HUES6 (cell line): ENCODE data around the gene DLK1.

Experiments used
- H3K27ac ChIP-seq: 2 replicates; pipeline ENCODE4 v1.7.0; 2013; ENCODE audit warnings: low read depth, mild to moderate bottlenecking, low read length, inconsistent platforms
- H3K27me3 ChIP-seq: 2 replicates; pipeline ENCODE4 v1.6.1; 2013; ENCODE audit warnings: low read length; ENCODE audit not compliant: control insufficient read depth, insufficient read depth
- H3K36me3 ChIP-seq: 2 replicates; pipeline ENCODE4 v1.6.1; 2013; ENCODE audit warnings: low read length; ENCODE audit not compliant: control insufficient read depth, insufficient read depth
- H3K4me1 ChIP-seq: 2 replicates; pipeline ENCODE4 v1.6.1; 2013; ENCODE audit warnings: low read length; ENCODE audit not compliant: control insufficient read depth, insufficient read depth
- H3K4me3 ChIP-seq: 2 replicates; pipeline ENCODE4 v1.5.1; 2013; ENCODE audit warnings: low read depth, low read length
- H3K9ac ChIP-seq: one replicate; pipeline ENCODE4 v1.6.1; 2013; ENCODE audit warnings: mild to moderate bottlenecking, low read length
- H3K9me3 ChIP-seq: 2 replicates; pipeline ENCODE4 v1.6.1; 2013; ENCODE audit warnings: low read depth, low read length; ENCODE audit not compliant: control insufficient read depth, insufficient read depth

Gene DLK1

DNA sequence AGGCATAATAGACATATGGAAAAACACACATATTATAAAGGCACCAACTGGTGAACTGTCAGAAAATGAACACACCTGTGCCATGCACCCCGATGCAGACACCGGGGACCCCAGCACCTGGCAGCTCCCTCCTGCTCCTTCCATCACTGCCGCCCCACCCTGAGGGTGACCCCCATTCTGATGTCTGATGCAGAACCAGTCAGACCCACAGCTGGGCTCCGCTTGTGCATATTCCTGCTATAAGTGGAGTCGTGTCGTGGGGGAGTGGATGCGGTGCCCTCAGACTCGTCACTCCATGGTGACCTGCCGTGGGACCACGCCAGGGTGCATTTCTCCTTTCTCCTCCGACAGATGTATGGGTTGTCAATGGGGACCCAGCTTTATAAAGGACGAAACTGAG lies 53.6 kb downstream of the DLK1 start:
- no peaks in the 10 kb centered on the region for H3K9me3 ChIP-seq
- no peak overlapping the region for H3K4me3 ChIP-seq
- no peaks in the 10 kb centered on the region for H3K4me1 ChIP-seq
- no peak overlapping the region for H3K27ac ChIP-seq
- H3K36me3 ChIP-seq: no peaks in the 10 kb centered on the region
- 0 out of 2 replicates have a peak, but pooled peaks cover 3% of the 10 kb centered on the region for H3K27me3 ChIP-seq
- H3K9ac ChIP-seq: no peak overlapping the region

DNA sequence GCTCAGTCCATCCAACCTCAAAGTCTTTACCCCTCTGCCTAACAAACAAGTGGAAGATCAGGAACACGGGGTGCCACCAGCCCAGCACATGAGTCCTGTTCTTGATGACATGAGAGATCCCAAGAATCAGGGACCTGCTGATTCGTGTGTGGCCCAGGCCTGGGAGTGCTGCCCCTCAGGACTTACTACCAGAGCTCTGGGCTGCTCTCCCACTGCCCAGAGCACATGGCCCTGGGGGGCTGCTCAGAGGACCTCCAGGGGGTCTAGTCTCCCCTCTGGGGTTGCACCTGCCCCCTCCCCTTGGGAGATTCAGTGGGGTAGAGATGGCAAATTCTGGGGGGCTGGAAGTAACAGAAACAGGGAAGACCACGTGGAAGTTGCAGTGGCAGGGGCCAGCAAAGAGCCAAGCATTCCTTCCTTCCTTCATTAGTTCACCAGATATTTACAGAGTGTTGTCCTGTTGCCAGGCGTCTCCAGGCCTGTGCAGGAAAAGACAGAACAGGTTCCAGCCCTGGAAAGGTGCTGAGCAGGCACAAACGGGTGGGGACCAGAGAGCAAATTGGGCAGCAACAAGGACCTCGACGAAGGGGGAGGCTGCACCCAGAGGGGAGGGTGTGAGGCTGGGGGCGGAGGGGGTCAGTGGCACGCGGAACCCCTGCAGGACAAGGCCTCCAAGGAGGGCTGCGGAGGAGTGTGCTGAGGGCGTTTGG lies 54.1 kb downstream of the DLK1 start:
- no peaks in the 10 kb centered on the region for H3K36me3 ChIP-seq
- no peak overlapping the region for H3K9ac ChIP-seq
- no peaks in the 10 kb centered on the region for H3K9me3 ChIP-seq
- 0 out of 2 replicates have a peak, but pooled peaks cover 3% of the 10 kb centered on the region for H3K27me3 ChIP-seq
- H3K4me3 ChIP-seq: no peak overlapping the region
- no peak overlapping the region for H3K27ac ChIP-seq
- H3K4me1 ChIP-seq: no peaks in the 10 kb centered on the region

DNA sequence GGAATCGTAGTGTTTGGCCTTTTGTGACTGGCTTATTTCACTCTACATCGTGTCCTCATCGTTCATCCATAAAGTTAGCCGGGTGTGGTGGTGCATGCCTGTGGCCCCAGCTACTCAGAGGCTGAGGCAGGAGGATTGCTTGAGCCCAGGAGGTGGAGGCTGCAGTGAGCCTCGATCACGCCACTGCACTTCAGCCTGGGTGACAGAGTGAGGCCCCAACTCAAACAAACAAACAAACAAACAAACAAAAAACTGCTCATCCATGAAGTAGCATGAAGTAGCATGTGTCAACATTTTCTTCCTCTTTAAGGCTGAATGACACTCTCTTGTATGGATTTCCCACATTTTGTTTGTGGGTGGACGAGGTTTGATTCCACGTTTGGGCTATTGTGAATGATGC lies 55.3 kb downstream of the DLK1 start:
- H3K4me3 ChIP-seq: no peak overlapping the region
- H3K9me3 ChIP-seq: no peaks in the 10 kb centered on the region
- H3K27ac ChIP-seq: no peak overlapping the region

DNA sequence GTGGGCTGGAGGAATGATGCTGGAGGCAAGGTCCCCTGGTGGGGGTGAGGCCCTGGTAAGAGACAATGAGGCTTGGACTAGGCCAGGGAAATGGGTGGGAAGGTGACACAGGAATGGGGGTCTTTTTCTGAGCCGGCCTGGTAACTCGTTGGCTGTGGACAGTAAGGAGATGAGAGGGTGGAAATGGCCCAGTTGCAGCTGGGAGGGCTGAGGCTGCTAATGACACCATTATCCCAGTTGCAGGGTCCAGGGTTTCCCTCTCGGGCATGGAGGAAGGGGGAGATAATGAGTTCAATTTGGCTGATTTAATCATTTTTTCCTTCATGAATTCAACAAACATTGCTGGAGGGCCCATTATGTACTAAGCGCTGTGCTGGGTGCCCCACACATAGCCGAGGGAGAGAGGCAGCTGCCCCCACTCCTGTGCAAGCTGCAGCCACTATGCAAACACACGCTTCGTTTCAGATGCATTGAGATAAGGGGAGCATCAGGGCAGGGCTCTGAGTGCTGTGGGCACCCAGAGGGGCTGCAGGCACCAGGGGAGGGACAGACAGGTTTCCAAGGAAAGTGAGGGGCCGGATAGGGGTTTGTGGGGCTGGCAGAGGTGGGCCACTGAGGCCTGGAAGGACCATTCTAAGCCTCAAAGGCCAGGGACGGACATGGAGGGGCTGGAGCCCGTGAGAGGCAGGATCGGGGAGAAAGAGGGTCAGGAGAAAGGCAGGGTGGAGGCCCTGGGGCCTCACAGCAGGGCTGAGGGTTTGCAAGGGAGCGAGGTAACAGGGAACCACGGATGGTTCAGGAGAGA lies 56.0 kb downstream of the DLK1 start:
- no peaks in the 10 kb centered on the region for H3K9me3 ChIP-seq
- H3K4me1 ChIP-seq: no peaks in the 10 kb centered on the region; the same call in 1 of the 2 replicates

More for the DNA sequence above, 55.3 kb downstream of the DLK1 start:
- H3K9ac ChIP-seq: no peak overlapping the region
- H3K4me1 ChIP-seq: no peaks in the 10 kb centered on the region; the same call in 1 of the 2 replicates
- 0 out of 2 replicates have a peak, but pooled peaks cover under 1% of the 10 kb centered on the region for H3K27me3 ChIP-seq
- H3K36me3 ChIP-seq: no peaks in the 10 kb centered on the region

DNA sequence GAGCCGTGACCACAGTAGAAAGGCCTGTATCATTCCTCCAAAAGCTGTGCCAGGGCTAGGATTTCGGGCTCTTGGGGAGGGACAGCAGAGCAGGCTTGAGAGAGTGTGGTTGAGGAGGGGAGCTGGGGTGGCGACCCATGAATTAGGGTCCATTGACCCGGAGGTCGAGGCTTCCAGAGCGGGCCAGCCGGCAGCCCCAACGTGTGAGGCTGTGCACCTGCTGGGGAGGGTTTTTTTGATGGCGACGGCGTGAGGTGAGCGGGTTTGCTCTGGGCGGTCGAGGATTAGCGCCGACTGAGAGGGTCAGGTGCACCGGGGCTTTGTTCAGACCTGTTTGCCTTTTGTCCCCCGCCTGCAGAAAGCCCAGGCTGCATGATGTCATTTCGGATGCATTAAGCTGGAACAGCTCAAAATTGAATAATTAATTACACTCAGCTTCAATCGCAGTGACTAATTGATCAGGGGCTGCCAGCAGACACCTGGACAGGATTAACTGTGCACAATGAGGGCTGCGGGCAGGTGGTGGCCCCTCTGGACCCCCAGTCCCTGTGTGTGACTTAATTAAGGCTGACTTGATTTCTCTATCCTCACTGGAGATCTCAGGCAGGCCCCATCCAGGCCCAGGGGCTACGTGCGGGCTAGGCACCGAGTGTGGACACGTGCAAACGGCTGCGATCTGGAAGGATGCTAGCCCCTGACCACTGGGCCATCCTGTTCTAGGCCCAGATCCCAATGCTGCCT lies 57.1 kb downstream of the DLK1 start:
- no peak overlapping the region for H3K27ac ChIP-seq
- peaks cover 6% of the 10 kb centered on the region; the same call in 1 of the 2 replicates for H3K4me1 ChIP-seq
- H3K36me3 ChIP-seq: no peaks in the 10 kb centered on the region
- H3K9me3 ChIP-seq: no peaks in the 10 kb centered on the region
- H3K4me3 ChIP-seq: no peak overlapping the region
- H3K9ac ChIP-seq: no peak overlapping the region
- no peaks in the 10 kb centered on the region for H3K27me3 ChIP-seq

More for the DNA sequence above, 56.0 kb downstream of the DLK1 start:
- H3K36me3 ChIP-seq: no peaks in the 10 kb centered on the region
- no peak overlapping the region for H3K27ac ChIP-seq
- H3K27me3 ChIP-seq: no peaks in the 10 kb centered on the region
- H3K9ac ChIP-seq: no peak overlapping the region
- H3K4me3 ChIP-seq: no peak overlapping the region

DNA sequence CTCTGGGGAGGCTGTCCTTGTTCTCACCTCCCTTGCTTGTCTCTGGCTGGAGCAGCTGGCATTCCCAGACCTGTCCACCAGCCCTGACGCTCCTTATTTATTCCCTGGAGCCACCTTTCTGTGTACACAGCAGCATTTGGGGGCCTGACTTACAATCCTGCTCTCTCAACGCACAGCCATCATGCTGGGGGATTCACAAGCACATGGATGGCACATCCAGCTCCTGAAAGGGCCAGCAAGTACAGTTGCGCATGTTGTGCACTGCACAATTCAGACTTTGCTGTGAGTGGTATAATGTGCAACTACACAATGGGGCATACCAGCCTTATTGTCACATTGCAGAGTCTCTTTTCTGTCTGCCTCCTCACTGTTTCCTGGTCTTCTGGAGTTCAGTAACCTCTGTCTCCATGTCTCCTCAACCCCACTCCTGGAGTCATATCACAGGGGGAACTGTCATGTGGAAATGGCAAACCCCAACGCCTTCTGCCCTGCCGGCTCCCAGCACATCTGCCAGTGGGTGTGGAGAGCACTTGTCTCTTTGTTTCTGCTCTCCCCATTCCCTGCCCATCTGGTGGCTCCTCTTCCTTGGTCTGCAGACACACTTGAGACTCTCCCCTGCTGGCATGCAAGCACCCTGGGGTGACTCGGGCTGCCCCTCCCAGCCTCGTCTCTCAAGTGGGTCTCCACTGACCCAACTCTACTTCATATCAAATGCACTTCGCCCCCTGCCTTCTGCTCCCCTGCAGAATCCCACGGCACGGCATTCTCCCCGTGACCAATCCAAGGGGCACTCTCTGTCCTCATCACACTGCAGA lies 58.0 kb downstream of the DLK1 start:
- Histone ChIP-seq H3K9me3 (no peaks in the 10 kb centered on the region), H3K9ac (no peak overlapping the region), H3K27me3 (no peaks in the 10 kb centered on the region), H3K36me3 (no peaks in the 10 kb centered on the region), H3K4me1 (peaks cover 10% of the 10 kb centered on the region; the same call in 1 of the 2 replicates), H3K27ac (no peak overlapping the region), H3K4me3 (no peak overlapping the region)

DNA sequence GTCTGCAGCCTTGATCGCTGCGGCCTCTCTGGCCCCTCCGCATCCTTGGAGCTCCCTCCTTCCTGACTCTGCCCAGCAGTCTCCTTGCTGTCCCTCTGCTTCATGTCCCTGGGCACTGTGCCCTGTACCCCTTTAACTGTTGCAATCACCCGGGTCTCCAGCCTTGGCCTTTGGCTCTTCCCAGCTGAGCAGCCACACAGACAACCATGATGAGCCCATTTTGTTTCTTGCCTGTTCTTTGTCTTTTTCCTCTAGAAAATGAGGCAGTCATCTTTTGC lies 58.6 kb downstream of the DLK1 start:
- Histone ChIP-seq H3K9me3 (no peaks in the 10 kb centered on the region), H3K9ac (no peak overlapping the region), H3K4me1 (peaks cover 10% of the 10 kb centered on the region; the same call in 1 of the 2 replicates), H3K27me3 (no peaks in the 10 kb centered on the region), H3K27ac (no peak overlapping the region), H3K36me3 (no peaks in the 10 kb centered on the region), H3K4me3 (no peak overlapping the region)

DNA sequence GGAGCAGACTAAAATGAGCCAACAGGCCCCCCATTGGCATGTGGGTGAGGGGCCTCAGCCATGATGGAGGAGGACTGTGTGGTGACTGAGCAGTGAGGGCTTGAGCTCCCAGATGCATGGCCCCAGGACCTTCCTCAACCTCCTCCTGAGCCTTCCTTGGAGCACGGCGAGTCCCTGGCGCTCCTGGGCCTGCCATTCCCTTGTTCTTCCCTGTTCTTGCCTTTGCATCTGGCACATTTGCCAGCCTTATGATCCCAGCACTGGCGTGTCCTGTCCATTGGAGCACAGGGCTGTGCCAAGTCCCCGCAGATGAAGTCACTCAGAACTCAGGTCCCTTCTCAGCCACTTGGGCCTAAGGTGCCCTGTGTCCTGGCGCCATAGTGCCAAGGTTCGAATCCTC lies 58.9 kb downstream of the DLK1 start:
- H3K27ac ChIP-seq: no peak overlapping the region
- H3K27me3 ChIP-seq: no peaks in the 10 kb centered on the region
- no peak overlapping the region for H3K4me3 ChIP-seq
- no peaks in the 10 kb centered on the region for H3K9me3 ChIP-seq
- no peak overlapping the region for H3K9ac ChIP-seq
- no peaks in the 10 kb centered on the region for H3K36me3 ChIP-seq
- H3K4me1 ChIP-seq: peaks cover 10% of the 10 kb centered on the region; the same call in 1 of the 2 replicates

DNA sequence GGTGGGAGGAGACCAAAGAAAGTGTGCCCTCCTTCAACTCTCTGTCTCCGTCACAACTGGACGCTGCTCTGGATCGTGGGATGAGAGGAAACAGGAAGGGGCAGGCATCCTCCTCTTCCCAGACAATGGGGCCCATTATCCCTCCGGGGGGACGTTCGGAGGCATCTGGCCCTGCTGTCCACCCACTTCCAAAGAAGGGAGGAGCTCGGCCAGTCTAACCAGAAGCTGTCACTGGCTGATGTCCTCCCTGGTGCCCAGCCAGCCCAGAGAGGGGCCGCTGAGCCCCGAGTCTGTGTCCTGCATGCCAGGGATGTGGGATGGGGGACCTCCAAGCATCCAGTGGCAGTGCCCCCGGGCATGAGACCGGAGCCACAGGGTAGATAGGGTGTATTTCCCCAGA lies 59.4 kb downstream of the DLK1 start:
- no peak overlapping the region for H3K9ac ChIP-seq
- no peaks in the 10 kb centered on the region for H3K9me3 ChIP-seq
- peaks cover 10% of the 10 kb centered on the region; the same call in 1 of the 2 replicates for H3K4me1 ChIP-seq
- no peak overlapping the region for H3K4me3 ChIP-seq
- H3K27ac ChIP-seq: no peak overlapping the region
- no peaks in the 10 kb centered on the region for H3K36me3 ChIP-seq
- H3K27me3 ChIP-seq: no peaks in the 10 kb centered on the region

DNA sequence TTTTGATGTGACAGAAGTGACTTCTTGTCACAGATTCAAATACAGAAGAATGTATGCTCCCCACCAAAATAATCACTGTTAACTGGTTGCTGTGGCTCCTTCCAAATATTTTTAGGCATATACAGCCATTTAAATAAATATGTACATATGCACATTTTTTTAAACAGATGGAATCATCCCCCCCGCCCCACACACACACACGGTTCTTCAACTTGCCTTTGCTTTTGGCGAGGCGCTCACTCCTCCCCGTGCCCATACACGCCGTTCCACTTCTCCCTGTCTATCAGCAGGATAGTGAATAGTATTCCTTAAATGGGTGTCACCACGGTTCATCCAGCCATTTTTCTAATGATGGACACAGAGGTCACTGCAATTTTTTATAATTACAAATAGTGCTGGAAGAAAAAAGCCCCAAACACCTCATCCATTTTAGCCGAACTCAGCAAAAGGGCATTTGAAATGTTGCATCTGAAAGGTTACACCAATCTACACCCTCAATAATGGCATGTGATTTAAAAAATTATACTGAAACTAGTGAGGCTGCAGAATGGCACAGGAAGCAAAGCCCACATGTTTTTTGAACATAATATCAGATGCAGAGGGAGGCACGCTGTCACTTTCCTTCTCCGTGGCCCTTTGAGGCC lies 60.0 kb downstream of the DLK1 start:
- Histone ChIP-seq H3K27ac (no peak overlapping the region), H3K36me3 (no peaks in the 10 kb centered on the region), H3K9me3 (no peaks in the 10 kb centered on the region), H3K9ac (no peak overlapping the region), H3K4me3 (no peak overlapping the region), H3K27me3 (no peaks in the 10 kb centered on the region), H3K4me1 (peaks cover 10% of the 10 kb centered on the region; the same call in 1 of the 2 replicates)
